ENCODE results near the gene VAT1L. TPM values are rescaled to one million over a fixed set of nuclear protein-coding genes. Genes with fewer than 3 reads are reported as not detected.
A peak's percentile ranks its signal among the peaks of the same experiment; 100 is the strongest.

Gene VAT1L
- total RNA-seq, 1 experiment from 2014 or later: 19.1 TPM

DNA sequence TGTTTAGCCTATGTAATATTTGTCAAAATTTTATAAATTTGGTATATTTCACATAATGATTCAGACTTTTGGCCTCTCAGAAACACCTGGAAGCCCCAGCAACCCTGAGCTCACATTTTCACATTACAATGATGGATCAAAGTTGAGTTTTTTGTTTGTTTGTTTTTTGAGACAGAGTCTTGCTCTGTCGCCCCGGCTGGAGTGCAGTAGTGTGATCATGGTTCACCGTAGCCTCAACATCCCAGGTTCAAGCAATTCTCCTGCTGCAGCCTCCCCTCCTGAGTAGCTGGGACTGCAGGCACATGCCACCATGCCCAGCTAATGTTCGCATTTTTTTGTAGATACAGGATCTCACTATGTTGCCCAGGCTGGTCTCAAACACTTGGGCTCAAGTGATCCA, 10.6 kb upstream of the VAT1L start:
- Mint-ChIP-seq H3K36me3 (no peaks in the 10 kb centered on the region), H3K4me1 (peaks cover 4% of the 10 kb centered on the region), H3K27ac (no peak overlapping the region), H3K27me3 (ENCODE audit: low read depth) (no peaks in the 10 kb centered on the region; the same call in 1 of the 2 replicates), H3K4me3 (no peak overlapping the region), H3K9me3 (no peaks in the 10 kb centered on the region)
- DNase-seq (ENCODE audit: low spot score) (no peak), ATAC-seq (no peak)
- POLR2A ChIA-PET: no interaction called here
- TF ChIP-seq, protein P1, sequence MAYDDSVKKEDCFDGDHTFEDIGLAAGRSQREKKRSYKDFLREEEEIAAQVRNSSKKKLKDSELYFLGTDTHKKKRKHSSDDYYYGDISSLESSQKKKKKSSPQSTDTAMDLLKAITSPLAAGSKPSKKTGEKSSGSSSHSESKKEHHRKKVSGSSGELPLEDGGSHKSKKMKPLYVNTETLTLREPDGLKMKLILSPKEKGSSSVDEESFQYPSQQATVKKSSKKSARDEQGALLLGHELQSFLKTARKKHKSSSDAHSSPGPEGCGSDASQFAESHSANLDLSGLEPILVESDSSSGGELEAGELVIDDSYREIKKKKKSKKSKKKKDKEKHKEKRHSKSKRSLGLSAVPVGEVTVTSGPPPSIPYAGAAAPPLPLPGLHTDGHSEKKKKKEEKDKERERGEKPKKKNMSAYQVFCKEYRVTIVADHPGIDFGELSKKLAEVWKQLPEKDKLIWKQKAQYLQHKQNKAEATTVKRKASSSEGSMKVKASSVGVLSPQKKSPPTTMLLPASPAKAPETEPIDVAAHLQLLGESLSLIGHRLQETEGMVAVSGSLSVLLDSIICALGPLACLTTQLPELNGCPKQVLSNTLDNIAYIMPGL (CRISPR knock-in tag; IDR thresholded peaks at IDR 0.05): no peak
- peak; percentile 75; the same call in 1 of the 2 replicates for TF ChIP-seq ZNF121 (CRISPR knock-in tag; IDR thresholded peaks at IDR 0.05)
- CTCF ChIA-PET: no interaction called here

DNA sequence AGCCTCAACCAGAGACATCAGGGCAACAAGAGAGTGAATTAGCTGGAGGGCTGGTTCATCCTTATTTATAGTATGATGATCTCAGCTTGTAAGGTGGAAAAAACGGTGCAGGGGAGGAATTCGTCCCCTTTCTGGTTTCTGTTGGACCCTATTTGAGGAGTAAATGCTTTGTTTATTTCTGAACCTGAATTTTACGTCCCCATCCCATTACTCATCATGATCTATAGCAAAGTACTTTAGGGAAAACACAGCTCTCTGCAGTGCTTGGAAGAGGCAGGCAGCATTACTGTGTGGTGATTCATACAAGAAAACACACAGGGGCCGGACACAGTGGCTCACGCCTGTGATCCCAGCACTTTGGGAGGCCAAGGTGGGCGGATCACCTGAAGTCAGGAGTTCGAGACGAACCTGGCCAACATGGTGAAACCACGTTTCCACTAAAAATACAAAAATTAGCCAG, 8.0 kb upstream of the VAT1L start:
- peaks cover 1% of the 10 kb centered on the region; the same call in 1 of the 2 replicates for H3K27me3 Mint-ChIP-seq (ENCODE audit: low read depth)
- CTCF ChIA-PET: no interaction called here
- H3K9me3 Mint-ChIP-seq: peaks cover 12% of the 10 kb centered on the region
- H3K36me3 Mint-ChIP-seq: peaks cover 4% of the 10 kb centered on the region
- H3K4me3 Mint-ChIP-seq: no peak overlapping the region
- H3K4me1 Mint-ChIP-seq: peaks cover 4% of the 10 kb centered on the region
- H3K27ac Mint-ChIP-seq: no peak overlapping the region
- ATAC-seq: no peak
- POLR2A ChIA-PET: no interaction called here
- TF ChIP-seq EMX1 (CRISPR knock-in tag; IDR thresholded peaks at IDR 0.05): no peak
- TF ChIP-seq NFATC4 (CRISPR knock-in tag; IDR thresholded peaks at IDR 0.05): no peak
- TF ChIP-seq SMAD4 (CRISPR knock-in tag; IDR thresholded peaks at IDR 0.05): no peak
- TF ChIP-seq, protein P2, sequence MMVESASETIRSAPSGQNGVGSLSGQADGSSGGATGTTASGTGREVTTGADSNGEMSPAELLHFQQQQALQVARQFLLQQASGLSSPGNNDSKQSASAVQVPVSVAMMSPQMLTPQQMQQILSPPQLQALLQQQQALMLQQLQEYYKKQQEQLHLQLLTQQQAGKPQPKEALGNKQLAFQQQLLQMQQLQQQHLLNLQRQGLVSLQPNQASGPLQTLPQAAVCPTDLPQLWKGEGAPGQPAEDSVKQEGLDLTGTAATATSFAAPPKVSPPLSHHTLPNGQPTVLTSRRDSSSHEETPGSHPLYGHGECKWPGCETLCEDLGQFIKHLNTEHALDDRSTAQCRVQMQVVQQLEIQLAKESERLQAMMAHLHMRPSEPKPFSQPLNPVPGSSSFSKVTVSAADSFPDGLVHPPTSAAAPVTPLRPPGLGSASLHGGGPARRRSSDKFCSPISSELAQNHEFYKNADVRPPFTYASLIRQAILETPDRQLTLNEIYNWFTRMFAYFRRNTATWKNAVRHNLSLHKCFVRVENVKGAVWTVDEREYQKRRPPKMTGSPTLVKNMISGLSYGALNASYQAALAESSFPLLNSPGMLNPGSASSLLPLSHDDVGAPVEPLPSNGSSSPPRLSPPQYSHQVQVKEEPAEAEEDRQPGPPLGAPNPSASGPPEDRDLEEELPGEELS (CRISPR knock-in tag; IDR thresholded peaks at IDR 0.05): no peak
- TF ChIP-seq CREM (CRISPR knock-in tag; IDR thresholded peaks at IDR 0.05): no peak
- TF ChIP-seq, protein P3, sequence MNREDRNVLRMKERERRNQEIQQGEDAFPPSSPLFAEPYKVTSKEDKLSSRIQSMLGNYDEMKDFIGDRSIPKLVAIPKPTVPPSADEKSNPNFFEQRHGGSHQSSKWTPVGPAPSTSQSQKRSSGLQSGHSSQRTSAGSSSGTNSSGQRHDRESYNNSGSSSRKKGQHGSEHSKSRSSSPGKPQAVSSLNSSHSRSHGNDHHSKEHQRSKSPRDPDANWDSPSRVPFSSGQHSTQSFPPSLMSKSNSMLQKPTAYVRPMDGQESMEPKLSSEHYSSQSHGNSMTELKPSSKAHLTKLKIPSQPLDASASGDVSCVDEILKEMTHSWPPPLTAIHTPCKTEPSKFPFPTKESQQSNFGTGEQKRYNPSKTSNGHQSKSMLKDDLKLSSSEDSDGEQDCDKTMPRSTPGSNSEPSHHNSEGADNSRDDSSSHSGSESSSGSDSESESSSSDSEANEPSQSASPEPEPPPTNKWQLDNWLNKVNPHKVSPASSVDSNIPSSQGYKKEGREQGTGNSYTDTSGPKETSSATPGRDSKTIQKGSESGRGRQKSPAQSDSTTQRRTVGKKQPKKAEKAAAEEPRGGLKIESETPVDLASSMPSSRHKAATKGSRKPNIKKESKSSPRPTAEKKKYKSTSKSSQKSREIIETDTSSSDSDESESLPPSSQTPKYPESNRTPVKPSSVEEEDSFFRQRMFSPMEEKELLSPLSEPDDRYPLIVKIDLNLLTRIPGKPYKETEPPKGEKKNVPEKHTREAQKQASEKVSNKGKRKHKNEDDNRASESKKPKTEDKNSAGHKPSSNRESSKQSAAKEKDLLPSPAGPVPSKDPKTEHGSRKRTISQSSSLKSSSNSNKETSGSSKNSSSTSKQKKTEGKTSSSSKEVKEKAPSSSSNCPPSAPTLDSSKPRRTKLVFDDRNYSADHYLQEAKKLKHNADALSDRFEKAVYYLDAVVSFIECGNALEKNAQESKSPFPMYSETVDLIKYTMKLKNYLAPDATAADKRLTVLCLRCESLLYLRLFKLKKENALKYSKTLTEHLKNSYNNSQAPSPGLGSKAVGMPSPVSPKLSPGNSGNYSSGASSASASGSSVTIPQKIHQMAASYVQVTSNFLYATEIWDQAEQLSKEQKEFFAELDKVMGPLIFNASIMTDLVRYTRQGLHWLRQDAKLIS (CRISPR knock-in tag; IDR thresholded peaks at IDR 0.05; ENCODE audit: borderline replicate concordance): no peak
- no peak for TF ChIP-seq MYBL2 (CRISPR knock-in tag; IDR thresholded peaks at IDR 0.05)
- TF ChIP-seq, protein P4, sequence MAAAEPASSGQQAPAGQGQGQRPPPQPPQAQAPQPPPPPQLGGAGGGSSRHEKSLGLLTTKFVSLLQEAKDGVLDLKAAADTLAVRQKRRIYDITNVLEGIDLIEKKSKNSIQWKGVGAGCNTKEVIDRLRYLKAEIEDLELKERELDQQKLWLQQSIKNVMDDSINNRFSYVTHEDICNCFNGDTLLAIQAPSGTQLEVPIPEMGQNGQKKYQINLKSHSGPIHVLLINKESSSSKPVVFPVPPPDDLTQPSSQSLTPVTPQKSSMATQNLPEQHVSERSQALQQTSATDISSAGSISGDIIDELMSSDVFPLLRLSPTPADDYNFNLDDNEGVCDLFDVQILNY (CRISPR knock-in tag; IDR thresholded peaks at IDR 0.05): no peak
- TF ChIP-seq TCF7 (CRISPR knock-in tag; IDR thresholded peaks at IDR 0.05; ENCODE audit: low read depth): no peak
- no peak for TF ChIP-seq GRHL2 (CRISPR knock-in tag; IDR thresholded peaks at IDR 0.05; ENCODE audit: insufficient replicate concordance, severe bottlenecking)
- TF ChIP-seq ZNF396 (CRISPR knock-in tag; IDR thresholded peaks at IDR 0.05; ENCODE audit: borderline replicate concordance): no peak
- TF ChIP-seq, protein P5, sequence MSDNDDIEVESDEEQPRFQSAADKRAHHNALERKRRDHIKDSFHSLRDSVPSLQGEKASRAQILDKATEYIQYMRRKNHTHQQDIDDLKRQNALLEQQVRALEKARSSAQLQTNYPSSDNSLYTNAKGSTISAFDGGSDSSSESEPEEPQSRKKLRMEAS (CRISPR knock-in tag; IDR thresholded peaks at IDR 0.05): no peak
- TF ChIP-seq CREB1 (CRISPR knock-in tag; IDR thresholded peaks at IDR 0.05): no peak
- TF ChIP-seq NFYB (CRISPR knock-in tag; conservative IDR thresholded peaks at IDR 0.05; ENCODE audit: low read depth): no peak
- TF ChIP-seq, protein P6, sequence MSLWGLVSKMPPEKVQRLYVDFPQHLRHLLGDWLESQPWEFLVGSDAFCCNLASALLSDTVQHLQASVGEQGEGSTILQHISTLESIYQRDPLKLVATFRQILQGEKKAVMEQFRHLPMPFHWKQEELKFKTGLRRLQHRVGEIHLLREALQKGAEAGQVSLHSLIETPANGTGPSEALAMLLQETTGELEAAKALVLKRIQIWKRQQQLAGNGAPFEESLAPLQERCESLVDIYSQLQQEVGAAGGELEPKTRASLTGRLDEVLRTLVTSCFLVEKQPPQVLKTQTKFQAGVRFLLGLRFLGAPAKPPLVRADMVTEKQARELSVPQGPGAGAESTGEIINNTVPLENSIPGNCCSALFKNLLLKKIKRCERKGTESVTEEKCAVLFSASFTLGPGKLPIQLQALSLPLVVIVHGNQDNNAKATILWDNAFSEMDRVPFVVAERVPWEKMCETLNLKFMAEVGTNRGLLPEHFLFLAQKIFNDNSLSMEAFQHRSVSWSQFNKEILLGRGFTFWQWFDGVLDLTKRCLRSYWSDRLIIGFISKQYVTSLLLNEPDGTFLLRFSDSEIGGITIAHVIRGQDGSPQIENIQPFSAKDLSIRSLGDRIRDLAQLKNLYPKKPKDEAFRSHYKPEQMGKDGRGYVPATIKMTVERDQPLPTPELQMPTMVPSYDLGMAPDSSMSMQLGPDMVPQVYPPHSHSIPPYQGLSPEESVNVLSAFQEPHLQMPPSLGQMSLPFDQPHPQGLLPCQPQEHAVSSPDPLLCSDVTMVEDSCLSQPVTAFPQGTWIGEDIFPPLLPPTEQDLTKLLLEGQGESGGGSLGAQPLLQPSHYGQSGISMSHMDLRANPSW (CRISPR knock-in tag; conservative IDR thresholded peaks at IDR 0.05; ENCODE audit: low read depth): no peak
- TF ChIP-seq RORB (CRISPR knock-in tag; IDR thresholded peaks at IDR 0.05): no peak
- DNase-seq (ENCODE audit: low spot score): no peak
